ENCODE data around the gene B3GALNT1.
"Not testable (repeated sequence)": the region's sequence is repeated elsewhere in the genome, so short reads cannot be mapped to it uniquely, and the experiment has no call there.

B3GALNT1 gene

GRCh38 chr3:161072751-161073150 is 32.4 kb downstream of the B3GALNT1 start:
- no peak for DNase-seq

- DNase-seq: no peak
These were observed 32.9 kb downstream of the B3GALNT1 start for GRCh38 chr3:161072211-161072621.

GRCh38 chr3:161070980-161071663 is 34.0 kb downstream of the B3GALNT1 start:
- DNase-seq: no peak

GRCh38 chr3:161070252-161070930 is 34.8 kb downstream of the B3GALNT1 start:
- no peak for DNase-seq

- no peak for DNase-seq
These were observed 35.5 kb downstream of the B3GALNT1 start for GRCh38 chr3:161069511-161070251.

- no peak for DNase-seq
These were observed 37.8 kb downstream of the B3GALNT1 start for GRCh38 chr3:161067335-161067734.

- no peak for DNase-seq
These were observed 38.2 kb downstream of the B3GALNT1 start for GRCh38 chr3:161066930-161067329.

- DNase-seq: no peak
These were observed 40.7 kb downstream of the B3GALNT1 start for GRCh38 chr3:161064413-161064812.

GRCh38 chr3:161054860-161055604 is 50.1 kb downstream of the B3GALNT1 start:
- DNase-seq: no peak

- DNase-seq: no peak
These were observed 53.3 kb downstream of the B3GALNT1 start for GRCh38 chr3:161051856-161052255.

GRCh38 chr3:161050935-161051334 is 54.2 kb downstream of the B3GALNT1 start:
- no peak for DNase-seq

GRCh38 chr3:161049683-161050248 is 55.4 kb downstream of the B3GALNT1 start:
- DNase-seq: no peak

- no peak for DNase-seq
These were observed 61.7 kb downstream of the B3GALNT1 start for GRCh38 chr3:161043336-161044035.

GRCh38 chr3:161042023-161042501 is 63.1 kb downstream of the B3GALNT1 start:
- DNase-seq: no peak

- DNase-seq: no peak
These were observed 66.4 kb downstream of the B3GALNT1 start for GRCh38 chr3:161038725-161039124.

GRCh38 chr3:161035711-161036110 is 69.4 kb downstream of the B3GALNT1 start:
- no peak for DNase-seq

- DNase-seq: not testable (repeated sequence)
These were observed 70.1 kb downstream of the B3GALNT1 start for GRCh38 chr3:161034913-161035550.
